HG02840 (cell line): Measurements from ENCODE around the gene CACNA1A.

Experiments used
- ATAC-seq: cut with Tn5 transposase; IDR thresholded peaks from one replicate; pipeline ENCODE4 v1.9.1; 2021; ENCODE audit warnings: mild to moderate bottlenecking, moderate library complexity, moderate number of reproducible peaks; ENCODE audit not compliant: unreplicated experiment, low FRiP score

Gene CACNA1A

DNA sequence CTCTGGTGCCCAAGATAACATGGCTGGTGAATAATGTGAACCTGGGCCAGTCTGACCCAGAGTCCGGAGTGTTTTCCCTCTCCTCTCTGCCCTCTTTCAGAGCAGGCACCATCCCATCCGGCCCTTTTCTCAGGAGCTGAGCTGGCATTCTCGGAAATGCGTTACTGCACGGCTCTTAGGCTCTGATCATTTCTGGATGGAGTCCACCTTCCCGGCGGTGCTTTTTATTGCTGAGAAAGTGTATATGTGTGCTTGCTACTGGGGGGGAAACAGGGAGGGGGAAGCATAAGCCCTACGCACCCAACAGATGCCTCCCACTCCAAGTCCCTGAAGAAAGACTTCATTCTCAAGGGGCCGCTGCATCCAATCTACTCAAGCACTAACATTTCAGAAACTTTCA lies 6.6 kb downstream of the CACNA1A start:
- ATAC-seq: no peak

- ATAC-seq: no peak
Observed at GRCh38 chr19:13493516-13494310, 12.6 kb downstream of the CACNA1A start.

GRCh38 chr19:13492128-13492527 lies 14.2 kb downstream of the CACNA1A start:
- ATAC-seq: no peak

DNA sequence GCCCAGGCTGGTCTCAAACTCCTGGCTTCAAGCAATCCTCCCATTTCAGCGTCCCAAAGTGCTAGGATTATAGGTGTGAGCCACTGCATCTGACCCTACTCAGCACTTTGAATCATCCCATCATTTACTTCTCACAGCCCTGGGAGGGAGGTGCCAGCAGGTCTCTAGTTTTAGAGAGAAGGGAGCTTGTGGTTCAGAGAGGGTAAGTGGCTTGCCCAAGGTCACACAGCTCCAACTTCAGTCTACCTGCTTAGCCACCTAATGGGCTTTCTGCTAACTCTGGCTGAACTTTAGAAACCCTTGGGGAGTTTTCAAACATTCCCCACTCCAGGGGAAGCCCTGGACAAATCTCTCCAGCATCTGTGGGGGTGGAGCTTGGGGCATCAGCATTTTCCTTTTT lies 18.3 kb downstream of the CACNA1A start:
- no peak for ATAC-seq

DNA sequence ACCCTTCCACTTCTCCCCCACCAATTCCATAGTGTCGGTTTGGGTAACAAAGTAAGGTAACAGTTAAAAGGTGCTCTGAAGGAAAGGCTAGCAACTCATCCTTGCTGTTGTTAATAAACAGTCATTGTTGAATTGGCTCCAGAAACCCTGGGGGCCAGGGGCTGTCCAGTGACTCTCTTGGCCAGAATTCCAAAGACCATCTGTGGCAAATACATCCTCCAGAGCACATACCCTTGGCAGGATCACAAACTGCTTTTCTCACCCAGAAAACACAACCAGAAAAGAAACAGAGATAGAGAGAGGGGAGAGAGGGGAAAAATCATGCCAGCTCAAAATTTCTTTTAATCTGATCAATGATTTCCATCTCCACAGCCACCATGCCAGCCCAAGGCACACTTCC lies 22.1 kb downstream of the CACNA1A start:
- no peak for ATAC-seq

DNA sequence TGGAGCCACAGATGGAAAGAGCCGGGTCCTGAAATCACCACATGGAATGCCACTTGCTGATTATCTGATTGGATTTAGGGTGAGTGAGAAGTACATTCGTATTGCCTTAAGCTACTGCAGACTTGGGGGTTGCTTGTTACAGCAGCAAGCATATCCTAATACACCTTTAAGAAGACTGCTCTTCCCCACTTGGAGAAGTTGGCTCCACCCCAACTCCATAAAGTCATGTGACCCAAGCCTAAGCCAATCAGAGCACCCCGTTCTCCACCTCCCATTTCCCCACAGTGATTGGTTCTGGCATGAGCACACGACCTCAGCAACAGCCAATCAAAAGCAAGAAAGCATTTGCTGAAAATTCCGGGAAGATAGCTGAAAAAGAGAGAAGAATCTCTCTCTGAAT lies 23.1 kb downstream of the CACNA1A start:
- ATAC-seq: no peak

- ATAC-seq: no peak
Observed at GRCh38 chr19:13478576-13478975, 27.7 kb downstream of the CACNA1A start.

DNA sequence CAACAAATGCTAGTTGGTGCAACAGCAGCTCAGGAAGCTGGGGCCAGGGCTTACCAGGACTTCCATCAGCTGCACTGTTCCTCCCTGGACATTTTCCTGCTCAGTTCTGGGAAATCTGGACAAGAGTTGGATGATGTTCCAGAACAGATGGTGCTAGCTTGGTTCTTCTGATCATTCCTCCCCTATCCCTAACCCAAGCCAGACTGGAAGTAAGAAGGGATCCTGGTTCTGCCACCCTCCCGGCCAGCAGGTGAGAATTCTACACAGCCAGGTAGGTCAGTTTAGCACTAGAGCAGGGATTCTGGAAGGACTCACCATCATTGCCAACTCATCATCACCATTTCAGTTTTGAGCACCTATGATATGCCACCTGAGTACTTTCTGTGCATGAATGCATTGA lies 30.2 kb downstream of the CACNA1A start:
- no peak for ATAC-seq

DNA sequence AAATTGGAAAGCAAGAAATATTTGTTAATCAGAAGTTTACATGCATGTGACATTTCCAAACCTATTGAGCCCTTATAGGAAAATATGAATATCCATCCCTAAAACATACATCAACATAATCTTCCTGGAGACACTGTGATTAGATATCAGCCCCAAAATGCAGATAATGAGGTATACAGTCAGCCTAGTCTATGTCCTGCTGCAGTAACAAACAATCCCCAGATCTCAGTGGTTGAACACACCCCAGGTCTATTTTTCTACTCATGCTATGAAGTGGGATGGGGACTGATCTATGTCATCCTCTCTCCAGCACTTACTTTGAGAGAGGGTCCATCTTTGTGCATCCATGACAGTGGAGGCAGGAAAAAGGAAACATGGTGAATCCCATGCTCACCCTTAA lies 31.2 kb downstream of the CACNA1A start:
- no peak for ATAC-seq

GRCh38 chr19:13466697-13467096 lies 39.6 kb downstream of the CACNA1A start:
- ATAC-seq: no peak

GRCh38 chr19:13463296-13463695 lies 43.0 kb downstream of the CACNA1A start:
- no peak for ATAC-seq

DNA sequence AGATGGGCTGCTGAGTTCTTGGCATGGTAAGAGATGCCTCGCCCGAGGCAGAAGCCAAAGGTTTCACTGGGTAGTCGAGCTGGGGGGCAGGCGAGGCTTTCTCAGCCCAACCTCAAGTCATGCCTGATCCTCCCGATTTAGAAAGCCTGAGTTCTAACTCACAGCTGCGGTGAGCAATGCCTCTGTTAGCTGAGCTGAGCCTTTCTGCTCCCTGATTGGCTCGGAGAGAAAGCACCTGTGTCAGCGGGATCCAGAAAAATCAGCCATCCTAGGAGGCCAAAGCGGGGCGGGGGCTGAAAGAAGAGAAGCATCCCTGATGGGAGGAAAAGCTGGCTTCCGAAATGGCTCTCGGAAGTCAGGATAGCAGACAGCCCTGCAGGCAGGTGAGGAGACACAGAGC lies 44.7 kb downstream of the CACNA1A start:
- no peak for ATAC-seq

- no peak for ATAC-seq
Observed at GRCh38 chr19:13460045-13460444, 46.2 kb downstream of the CACNA1A start.

DNA sequence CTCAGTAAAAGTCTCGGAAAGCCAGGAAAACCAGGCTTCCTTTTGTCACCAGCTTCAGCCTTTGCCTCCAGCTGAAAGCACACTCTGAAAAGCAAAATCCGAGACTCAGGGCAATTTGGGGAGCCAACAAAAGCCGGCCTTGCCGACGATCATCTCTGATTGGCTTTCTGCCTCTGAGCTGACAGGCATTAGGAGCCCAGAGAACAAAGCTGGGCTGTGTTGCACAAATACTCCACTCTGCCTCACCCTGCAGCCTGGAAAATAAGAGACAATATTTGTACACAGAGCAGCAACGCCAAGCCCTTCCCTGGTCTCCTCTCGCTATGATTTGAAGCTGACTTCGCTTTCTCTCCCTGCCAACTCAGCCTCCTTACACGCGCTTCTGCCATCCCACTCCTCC lies 46.9 kb downstream of the CACNA1A start:
- ATAC-seq: no peak

DNA sequence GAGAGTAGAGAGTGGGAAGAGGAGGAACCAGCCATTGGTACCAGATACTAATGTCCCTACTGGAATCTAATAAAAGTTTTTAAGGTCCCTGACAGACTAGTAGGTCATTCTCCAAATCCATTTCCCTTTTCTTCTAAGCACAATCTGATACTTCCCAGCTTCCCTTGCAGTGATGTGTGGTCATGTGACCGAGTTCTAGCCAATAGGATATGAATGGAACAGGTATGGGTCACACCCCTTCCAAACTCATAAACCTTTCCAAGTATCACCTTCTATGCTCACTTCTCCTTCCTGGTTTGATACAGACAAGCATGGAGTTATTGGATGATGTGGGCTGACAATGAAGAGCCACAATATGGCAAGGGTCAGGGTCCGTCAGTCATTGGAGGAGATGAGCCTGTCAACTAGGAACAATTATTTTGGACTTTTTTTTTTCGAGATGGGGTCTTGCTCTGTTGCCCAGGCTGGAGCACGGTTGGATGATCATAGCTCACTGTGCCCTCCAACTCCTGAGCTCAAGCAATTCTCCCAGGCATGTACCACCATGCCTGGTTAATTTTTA lies 54.8 kb downstream of the CACNA1A start:
- ATAC-seq: no peak

DNA sequence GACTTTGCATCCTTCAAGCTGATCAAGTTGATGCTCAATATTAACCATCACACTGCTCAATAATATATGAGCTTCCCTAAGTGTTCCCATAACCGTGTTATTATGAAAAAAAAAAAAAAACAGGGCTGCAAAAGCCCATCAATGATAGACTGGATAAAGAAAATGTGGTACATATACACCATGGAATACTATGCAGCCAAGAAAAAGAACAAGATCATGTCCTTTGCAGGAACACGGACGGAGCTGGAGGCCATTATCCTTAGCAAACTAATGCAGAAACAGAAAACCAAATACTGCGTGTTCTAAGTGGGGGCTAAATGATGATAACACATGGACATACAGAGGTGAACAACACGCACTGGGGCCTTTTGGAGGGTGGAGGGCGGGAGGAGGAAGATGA lies 58.3 kb downstream of the CACNA1A start:
- no peak for ATAC-seq

- no peak for ATAC-seq
Observed at GRCh38 chr19:13441810-13442512, 64.3 kb downstream of the CACNA1A start.

DNA sequence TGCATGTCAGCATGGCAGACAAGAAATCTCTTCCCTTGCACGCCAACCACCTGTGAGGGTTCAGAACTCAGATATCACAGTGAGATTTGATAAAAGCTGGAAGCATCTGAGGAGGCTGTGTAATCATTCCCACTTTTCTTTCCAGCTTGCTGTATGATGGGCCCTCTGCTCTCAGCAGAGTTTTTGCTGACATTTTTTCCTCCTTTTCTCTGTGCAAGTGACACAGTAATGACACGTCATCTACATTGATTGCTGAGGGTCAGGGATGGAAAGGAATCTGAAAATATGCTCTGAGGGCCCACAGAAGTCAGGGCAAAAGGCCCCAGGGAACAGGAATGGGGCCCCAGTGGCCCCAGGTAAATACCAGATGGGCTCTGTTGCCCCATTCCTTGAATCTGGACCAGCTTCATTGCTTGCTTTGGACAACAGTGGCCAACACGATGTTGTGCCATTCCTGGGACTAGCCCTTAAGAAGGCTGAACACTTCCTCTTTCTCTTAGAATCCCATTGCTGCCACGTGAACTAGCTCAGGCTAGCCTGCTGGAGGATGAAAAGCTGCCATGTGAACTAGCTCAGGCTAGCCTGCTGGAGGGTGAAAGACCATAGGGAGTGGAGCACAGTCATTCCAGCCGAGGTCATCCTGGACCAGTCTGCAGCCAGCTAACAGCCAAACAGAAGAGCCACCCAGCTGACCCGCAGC lies 68.2 kb downstream of the CACNA1A start:
- ATAC-seq: no peak

- ATAC-seq: no peak
Observed at GRCh38 chr19:13436352-13436751, 69.9 kb downstream of the CACNA1A start.

- no peak for ATAC-seq
Observed at GRCh38 chr19:13430790-13431582, 75.3 kb downstream of the CACNA1A start.
